Upper lobe of left lung (tissue), 4 donors: ENCODE measurements around the gene WDR53.

Experiments
- POLR2A ChIP-seq, 4 donors: fragments of 450-650 bp; IDR thresholded peaks; one replicate each; pipeline ENCODE4 v1.5.1; 2016 to 2017; ENCODE audit warnings: antibody characterized with exemption in 4 of 4, mild to moderate bottlenecking in 2 of 4
- POLR2AphosphoS5 ChIP-seq, 2 donors: sonication (generic); formaldehyde crosslinking; IDR thresholded peaks; one replicate each; pipeline ENCODE4 v1.5.1; 2017; ENCODE audit warnings: antibody characterized with exemption in 2 of 2
- TF ChIP-seq, protein P1 (sequence below), 6 experiments: fragments of 450-650 bp in 4 of 6; fragments of 200-600 bp in 2 of 6; sonication (generic) in 2 of 6; IDR thresholded peaks; one replicate each; pipeline ENCODE4 v1.5.1; 2016 to 2019; ENCODE audit warnings: antibody characterized with exemption in 6 of 6

- TF ChIP-seq, protein P1, sequence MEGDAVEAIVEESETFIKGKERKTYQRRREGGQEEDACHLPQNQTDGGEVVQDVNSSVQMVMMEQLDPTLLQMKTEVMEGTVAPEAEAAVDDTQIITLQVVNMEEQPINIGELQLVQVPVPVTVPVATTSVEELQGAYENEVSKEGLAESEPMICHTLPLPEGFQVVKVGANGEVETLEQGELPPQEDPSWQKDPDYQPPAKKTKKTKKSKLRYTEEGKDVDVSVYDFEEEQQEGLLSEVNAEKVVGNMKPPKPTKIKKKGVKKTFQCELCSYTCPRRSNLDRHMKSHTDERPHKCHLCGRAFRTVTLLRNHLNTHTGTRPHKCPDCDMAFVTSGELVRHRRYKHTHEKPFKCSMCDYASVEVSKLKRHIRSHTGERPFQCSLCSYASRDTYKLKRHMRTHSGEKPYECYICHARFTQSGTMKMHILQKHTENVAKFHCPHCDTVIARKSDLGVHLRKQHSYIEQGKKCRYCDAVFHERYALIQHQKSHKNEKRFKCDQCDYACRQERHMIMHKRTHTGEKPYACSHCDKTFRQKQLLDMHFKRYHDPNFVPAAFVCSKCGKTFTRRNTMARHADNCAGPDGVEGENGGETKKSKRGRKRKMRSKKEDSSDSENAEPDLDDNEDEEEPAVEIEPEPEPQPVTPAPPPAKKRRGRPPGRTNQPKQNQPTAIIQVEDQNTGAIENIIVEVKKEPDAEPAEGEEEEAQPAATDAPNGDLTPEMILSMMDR (IDR thresholded peaks at IDR 0.05) = no peak
- no peak for TF ChIP-seq POLR2A (IDR thresholded peaks at IDR 0.05)
- TF ChIP-seq POLR2AphosphoS5 (IDR thresholded peaks at IDR 0.05) = no peak
These were observed 36.9 kb downstream of the WDR53 start for GRCh38 chr3:196531418-196531817.
